OCI-LY3 (cell line): ENCODE measurements around the gene ATG7.

Experiments used
- EZH2phosphoT487 ChIP-seq: fragments of 200-600 bp; shearing (Covaris generic); IDR thresholded peaks from 2 replicates; pipeline ENCODE4 v1.6.1; 2018; ENCODE audit warnings: antibody characterized with exemption, mixed run types, low read depth
- TF ChIP-seq, protein P1 (sequence below): fragments of 200-600, 300-600 bp; sonication (generic); IDR thresholded peaks from 2 replicates; pipeline ENCODE4 v1.5.1; 2014; ENCODE audit warnings: antibody characterized with exemption, low read length, low read depth

DNA sequence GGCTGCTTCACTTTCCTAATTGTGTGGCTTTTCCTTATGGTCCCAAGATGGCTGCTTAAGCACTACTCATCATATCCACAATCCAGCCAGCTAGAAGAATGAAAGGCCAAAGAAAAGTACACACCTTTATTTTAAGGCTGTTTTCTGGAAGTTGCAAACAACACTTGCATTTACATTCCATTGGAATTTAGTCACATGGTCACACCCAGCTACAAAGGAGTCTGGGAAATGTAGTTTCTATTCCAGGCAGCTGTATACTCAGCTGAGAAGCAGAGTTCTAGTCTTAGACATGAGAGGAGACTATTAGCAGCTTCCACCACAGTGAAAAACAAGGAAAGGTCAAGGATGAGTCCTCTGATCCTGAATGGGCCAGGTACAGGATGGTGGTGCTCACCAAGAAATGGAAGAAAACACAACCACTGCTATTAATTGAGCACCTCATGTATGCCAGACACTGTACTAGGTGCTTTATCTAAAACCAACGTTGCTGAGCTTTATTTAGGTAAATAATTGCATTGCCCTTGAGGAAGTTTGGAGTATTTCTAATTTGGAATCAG is 28.0 kb upstream of the ATG7 start:
- TF ChIP-seq, protein P1, sequence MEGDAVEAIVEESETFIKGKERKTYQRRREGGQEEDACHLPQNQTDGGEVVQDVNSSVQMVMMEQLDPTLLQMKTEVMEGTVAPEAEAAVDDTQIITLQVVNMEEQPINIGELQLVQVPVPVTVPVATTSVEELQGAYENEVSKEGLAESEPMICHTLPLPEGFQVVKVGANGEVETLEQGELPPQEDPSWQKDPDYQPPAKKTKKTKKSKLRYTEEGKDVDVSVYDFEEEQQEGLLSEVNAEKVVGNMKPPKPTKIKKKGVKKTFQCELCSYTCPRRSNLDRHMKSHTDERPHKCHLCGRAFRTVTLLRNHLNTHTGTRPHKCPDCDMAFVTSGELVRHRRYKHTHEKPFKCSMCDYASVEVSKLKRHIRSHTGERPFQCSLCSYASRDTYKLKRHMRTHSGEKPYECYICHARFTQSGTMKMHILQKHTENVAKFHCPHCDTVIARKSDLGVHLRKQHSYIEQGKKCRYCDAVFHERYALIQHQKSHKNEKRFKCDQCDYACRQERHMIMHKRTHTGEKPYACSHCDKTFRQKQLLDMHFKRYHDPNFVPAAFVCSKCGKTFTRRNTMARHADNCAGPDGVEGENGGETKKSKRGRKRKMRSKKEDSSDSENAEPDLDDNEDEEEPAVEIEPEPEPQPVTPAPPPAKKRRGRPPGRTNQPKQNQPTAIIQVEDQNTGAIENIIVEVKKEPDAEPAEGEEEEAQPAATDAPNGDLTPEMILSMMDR = no peak
- TF ChIP-seq EZH2phosphoT487 = no peak
